Measurements from ENCODE around the gene ENO1. TPM values are rescaled to one million over a fixed set of nuclear protein-coding genes. Genes with fewer than 3 reads are reported as not detected.

ENO1 gene
- total and polyA plus RNA-seq, 2 of the 8 experiments (the other 6 are each of a cell fraction or from before 2014, with no cell fraction given) = 1,763 to 2,117 TPM

DNA sequence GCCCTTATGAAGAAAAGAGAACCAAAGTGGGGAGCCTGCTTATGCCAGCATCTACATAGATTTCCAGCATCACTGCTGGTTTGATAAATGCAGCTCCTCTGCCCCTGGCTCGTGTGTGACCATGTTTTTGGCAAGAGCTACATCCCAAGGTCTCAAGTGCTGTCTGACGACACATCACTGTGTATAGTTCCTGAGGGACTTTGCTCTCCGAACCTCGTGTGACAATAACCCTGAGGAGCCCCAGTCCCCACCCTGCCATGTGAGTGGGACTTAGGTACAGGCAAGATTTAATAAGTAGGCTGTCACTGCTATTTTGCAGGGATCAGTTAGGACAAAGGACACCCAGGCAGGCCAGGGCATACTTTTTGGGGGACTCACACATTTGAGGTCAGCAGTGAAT lies 32.2 kb downstream of the ENO1 start:
- no peak overlapping the region for H2BK20ac ChIP-seq (ENCODE audit: low read length)
- WGBS, 2 experiments (ENCODE audit: extremely low coverage in 1 of 2, insufficient coverage in 1 of 2, insufficient read length in 1 of 2, insufficient replicate concordance in 2 of 2, low coverage in 1 of 2, low lambda C conversion rate in 2 of 2, missing lambda C conversion rate in 1 of 2) = 90% methylated on average over 4 of the region's 4 CpGs; no CpG with 5 or more reads in 1 of the 2 experiments
- H2BK15ac ChIP-seq (ENCODE audit: low read length) = no peak overlapping the region
- no peak overlapping the region for H2AK5ac ChIP-seq (ENCODE audit: low read depth, low read length)
- H4K8ac ChIP-seq (ENCODE audit: extremely low read depth, insufficient read depth, low read length) = no peak overlapping the region
- H3K9ac ChIP-seq (replicated peaks in 1 of 4; ENCODE audit: extremely low read depth in 1 of 4, low read depth in 3 of 4, low read length in 3 of 4) = no peak overlapping the region
- H3K36me3 ChIP-seq (ENCODE audit: control insufficient read depth in 2 of 4, insufficient read depth in 4 of 4, low read length in 3 of 4) = no peaks in the 10 kb centered on the region
- TF ChIP-seq KDM1A (IDR thresholded peaks at IDR 0.05; ENCODE audit: borderline replicate concordance, low read length) (no peak), SP2 (IDR thresholded peaks at IDR 0.05; ENCODE audit: low read length) (no peak), TAF7 (optimal IDR thresholded peaks at IDR 0.05; ENCODE audit: borderline replicate concordance, low read depth, low read length) (no peak), RXRA (IDR thresholded peaks at IDR 0.05; ENCODE audit: insufficient read depth, low read depth, low read length) (no peak)
- H3K79me1 ChIP-seq (ENCODE audit: low read depth, low read length) = no peaks in the 10 kb centered on the region
- no peak overlapping the region for H4K5ac ChIP-seq (ENCODE audit: insufficient read length, low read depth, low read length)
- CTCF ChIA-PET (ENCODE audit: partially characterized antibody) = interaction anchor here (1.0 to 7.9 kb wide), 4 partner anchors 11 to 52 kb away, joined by 3 to 128 read pairs (median 6); no protein-coding TSS in a partner anchor
- POLR2A ChIA-PET (ENCODE audit: partially characterized antibody) = interaction anchor here (39.6 kb wide), 1 partner anchor 23 kb away, joined by 880 read pairs; the partner anchor contains the start of gene ENO1
- no peak overlapping the region for H2AFZ ChIP-seq (ENCODE audit: low read length)
- no peak overlapping the region for H3K56ac ChIP-seq (replicated peaks; ENCODE audit: insufficient read length, low read depth, low read length)
- H3K79me2 ChIP-seq (ENCODE audit: control insufficient read depth in 1 of 2, insufficient read depth in 2 of 2, low read length in 2 of 2) = no peaks in the 10 kb centered on the region
- no peaks in the 10 kb centered on the region for H3K9me3 ChIP-seq (ENCODE audit: insufficient read depth in 2 of 2, low read depth in 1 of 2, low read length in 1 of 2)
- H4K20me1 ChIP-seq (replicated peaks in 1 of 2; ENCODE audit: control insufficient read depth in 1 of 2, insufficient read depth in 2 of 2, low read length in 2 of 2) = no peaks in the 10 kb centered on the region
- H3K14ac ChIP-seq (ENCODE audit: insufficient read length) = no peak overlapping the region
- no peaks in the 10 kb centered on the region for H3K27me3 ChIP-seq (replicated peaks in 1 of 4; ENCODE audit: control insufficient read depth in 3 of 4, extremely low read depth in 1 of 4, insufficient read depth in 3 of 4, low read length in 3 of 4)
- FAIRE-seq = no peak
- H3K4ac ChIP-seq (replicated peaks; ENCODE audit: insufficient read length, low read depth, low read length) = no peak overlapping the region
- no peak overlapping the region for H3K23ac ChIP-seq (ENCODE audit: insufficient read length)
- no peak overlapping the region for H2BK120ac ChIP-seq (replicated peaks; ENCODE audit: low read depth, low read length)
- H3K23me2 ChIP-seq (ENCODE audit: low read depth, low read length) = no peaks in the 10 kb centered on the region
- DNase-seq (ENCODE audit: low read depth in 1 of 2, low spot score in 2 of 2) = no peak
- no peak overlapping the region for H2BK5ac ChIP-seq (ENCODE audit: low read depth, low read length)
- no peak overlapping the region for H2BK12ac ChIP-seq (ENCODE audit: low read depth, low read length)
- H4K91ac ChIP-seq (replicated peaks; ENCODE audit: insufficient read length, low read length) = no peak overlapping the region
- peaks cover 0 to 4% (median 0%) of the 10 kb centered on the region in 4 experiments; a peak in 2 of 7 replicates for H3K4me1 ChIP-seq (replicated peaks in 1 of 4; ENCODE audit: control insufficient read depth in 3 of 4, insufficient read depth in 4 of 4, low read length in 3 of 4)
- no peak overlapping the region for H3K27ac ChIP-seq (ENCODE audit: low read depth, low read length)
- no peak overlapping the region for H3K4me3 ChIP-seq (ENCODE audit: extremely low read depth in 1 of 4, insufficient read depth in 2 of 4, low read depth in 3 of 4, low read length in 4 of 4)
- H3K4me2 ChIP-seq (ENCODE audit: insufficient read depth in 1 of 2, low read depth in 2 of 2, low read length in 2 of 2) = no peak overlapping the region
- no peak overlapping the region for H3K18ac ChIP-seq (ENCODE audit: extremely low read depth, low read length)

Data from H1 (cell line).